ENCODE measurements around the gene SCGB3A2. TPM values are rescaled to one million over a fixed set of nuclear protein-coding genes. Genes with fewer than 3 reads are reported as not detected.

Gene SCGB3A2
- total RNA-seq, 6 experiments from 2014 or later, result not detected

DNA sequence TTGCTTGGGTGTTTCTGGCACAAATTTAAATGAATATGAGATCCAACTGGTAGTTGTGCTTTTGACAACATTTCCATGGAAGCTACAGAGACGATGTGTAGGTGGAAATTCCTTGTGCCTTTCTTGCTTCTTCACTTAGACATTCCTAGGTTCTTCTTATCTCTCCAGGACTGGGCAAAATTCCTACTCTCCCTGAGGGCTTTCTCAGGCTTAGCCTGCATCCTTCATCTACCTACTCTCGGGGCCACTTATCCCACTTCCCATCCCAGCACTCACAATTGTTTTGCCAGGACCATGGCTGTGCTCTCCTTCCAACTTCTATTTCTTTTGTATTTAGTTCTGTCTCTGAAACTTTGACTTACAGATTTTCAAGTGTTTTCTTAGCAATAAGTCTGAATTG, 29.3 kb upstream of the SCGB3A2 start:
- no peak for TF ChIP-seq POLR2A (IDR thresholded peaks at IDR 0.05)
- TF ChIP-seq CTCF (IDR thresholded peaks at IDR 0.05), result no peak
- no peak for DNase-seq

GRCh38 chr5:147851578-147851977, 26.9 kb upstream of the SCGB3A2 start:
- intact Hi-C loops (cut with DNase I), result no loop called here
- no peaks in the 10 kb centered on the region for H3K9me3 ChIP-seq
- H3K27ac ChIP-seq, result no peak overlapping the region
- DNase-seq (no peak), ATAC-seq (no peak)
- no peaks in the 10 kb centered on the region for H3K36me3 ChIP-seq
- 79% methylated on average over 2 of the region's 3 CpGs for WGBS (ENCODE audit: insufficient coverage, low coverage, low lambda C conversion rate, missing lambda C conversion rate)
- TF ChIP-seq CTCF (IDR thresholded peaks at IDR 0.05) (no peak), POLR2A (IDR thresholded peaks at IDR 0.05) (no peak)
- H3K4me3 ChIP-seq, result no peak overlapping the region
- H3K27me3 ChIP-seq, result no peaks in the 10 kb centered on the region
- no peaks in the 10 kb centered on the region for H3K4me1 ChIP-seq

More for the DNA sequence above, 29.3 kb upstream of the SCGB3A2 start:
- Histone ChIP-seq H3K4me1 (no peaks in the 10 kb centered on the region), H3K27ac (no peak overlapping the region), H3K4me3 (no peak overlapping the region), H3K36me3 (no peaks in the 10 kb centered on the region), H3K27me3 (no peaks in the 10 kb centered on the region), H3K9me3 (no peaks in the 10 kb centered on the region)
- intact Hi-C loops (cut with DNase I), result no loop called here
- no peak for ATAC-seq
- 83% methylated on average over 2 of the region's 2 CpGs for WGBS (ENCODE audit: insufficient coverage, low coverage, low lambda C conversion rate, missing lambda C conversion rate)

- Histone ChIP-seq H3K4me1 (no peaks in the 10 kb centered on the region), H3K9me3 (no peaks in the 10 kb centered on the region), H3K4me3 (no peak overlapping the region), H3K27me3 (no peaks in the 10 kb centered on the region), H3K36me3 (no peaks in the 10 kb centered on the region), H3K27ac (no peak overlapping the region)
- TF ChIP-seq CTCF (IDR thresholded peaks at IDR 0.05) (no peak), POLR2A (IDR thresholded peaks at IDR 0.05) (no peak)
- ATAC-seq (no peak), DNase-seq (no peak)
- intact Hi-C loops (cut with DNase I), result no loop called here
- 75% methylated on average over 2 of the region's 3 CpGs for WGBS (ENCODE audit: insufficient coverage, low coverage, low lambda C conversion rate, missing lambda C conversion rate)
These were observed 26.1 kb upstream of the SCGB3A2 start for GRCh38 chr5:147852365-147852764.

DNA sequence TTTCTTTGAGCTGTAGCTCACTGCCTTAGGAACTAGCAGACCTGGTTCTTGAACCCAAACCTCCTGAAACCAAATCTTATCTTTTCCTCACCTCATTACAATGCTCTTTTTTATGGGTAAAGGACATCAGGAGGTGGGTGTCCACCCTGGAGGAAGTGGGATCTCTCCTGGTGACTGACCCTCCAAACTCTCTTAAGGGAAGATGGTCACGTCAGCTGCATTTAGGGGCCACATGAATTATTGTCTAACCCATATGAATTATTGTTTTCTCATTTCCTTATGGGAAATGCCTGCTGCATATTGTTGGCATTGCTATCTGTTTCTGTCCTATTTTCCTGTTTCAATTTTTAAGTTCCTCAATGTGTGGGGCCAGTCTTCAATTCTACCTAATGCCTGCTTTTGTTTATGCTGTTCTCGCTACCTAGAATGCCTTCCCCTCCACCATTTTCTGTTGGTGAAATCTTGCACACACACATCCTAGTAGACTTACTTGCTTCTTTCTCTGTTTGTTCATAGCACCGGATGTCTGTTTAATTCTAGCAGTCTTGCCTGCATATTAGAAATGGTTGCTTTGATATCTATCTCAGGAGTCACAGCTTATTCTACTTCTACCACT, 25.0 kb upstream of the SCGB3A2 start:
- no peak for ATAC-seq
- WGBS (ENCODE audit: insufficient coverage, low coverage, low lambda C conversion rate, missing lambda C conversion rate), result 59% methylated on average over 3 of the region's 3 CpGs
- no peaks in the 10 kb centered on the region for H3K4me1 ChIP-seq
- no peak for DNase-seq
- H3K27me3 ChIP-seq, result no peaks in the 10 kb centered on the region
- H3K9me3 ChIP-seq, result no peaks in the 10 kb centered on the region
- TF ChIP-seq CTCF (IDR thresholded peaks at IDR 0.05), result no peak
- no peaks in the 10 kb centered on the region for H3K36me3 ChIP-seq
- intact Hi-C loops (cut with DNase I), result no loop called here
- H3K4me3 ChIP-seq, result no peak overlapping the region
- no peak overlapping the region for H3K27ac ChIP-seq

DNA sequence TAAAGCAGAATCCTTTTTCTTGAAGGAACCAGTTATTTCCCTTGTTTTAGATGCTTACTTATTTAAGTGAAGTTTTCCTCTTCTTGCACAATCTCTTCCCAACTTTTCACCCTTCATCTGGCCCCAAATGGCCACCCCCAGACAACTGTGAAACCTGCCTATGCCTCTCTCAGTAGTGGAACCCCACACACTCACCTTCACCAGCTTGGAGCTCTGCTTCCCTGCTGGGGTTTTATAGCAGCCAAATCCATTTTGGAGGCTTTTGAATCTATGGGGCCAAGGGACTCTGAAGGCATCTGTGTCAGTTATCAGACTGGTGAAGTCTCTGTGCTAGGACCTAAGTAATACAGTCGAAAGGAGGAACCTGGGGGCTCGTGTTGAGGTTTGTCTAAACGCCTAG, 24.2 kb upstream of the SCGB3A2 start:
- TF ChIP-seq CTCF (IDR thresholded peaks at IDR 0.05), result no peak
- no peak for TF ChIP-seq POLR2A (IDR thresholded peaks at IDR 0.05)
- ATAC-seq (no peak), DNase-seq (no peak)
- no peak overlapping the region for H3K27ac ChIP-seq
- H3K27me3 ChIP-seq, result no peaks in the 10 kb centered on the region
- no peaks in the 10 kb centered on the region for H3K9me3 ChIP-seq
- intact Hi-C loops (cut with DNase I), result no loop called here
- WGBS (ENCODE audit: insufficient coverage, low coverage, low lambda C conversion rate, missing lambda C conversion rate), result 52% methylated on average over 3 of the region's 3 CpGs
- no peaks in the 10 kb centered on the region for H3K36me3 ChIP-seq
- no peaks in the 10 kb centered on the region for H3K4me1 ChIP-seq
- H3K4me3 ChIP-seq, result no peak overlapping the region

All from right lobe of liver (tissue), 6 donors.